ES-I3 (cell line): ENCODE data around the gene ELN.

ENCODE experiments used
- H3K36me3 ChIP-seq: 2 replicates; pipeline ENCODE4 v1.6.1; 2013; ENCODE audit warnings: mild to moderate bottlenecking, low read length, control low read depth, moderate library complexity; ENCODE audit not compliant: insufficient read depth
- H3K4me1 ChIP-seq: 2 replicates; pipeline ENCODE4 v1.6.1; 2013; ENCODE audit warnings: mild to moderate bottlenecking, control low read depth, low read length; ENCODE audit not compliant: insufficient read depth
- H3K9ac ChIP-seq: 2 replicates; pipeline ENCODE4 v1.6.1; 2013; ENCODE audit warnings: low read depth, mild to moderate bottlenecking, low read length, moderate library complexity
- H3K9me3 ChIP-seq: 2 replicates; pipeline ENCODE4 v1.6.1; 2013; ENCODE audit warnings: mild to moderate bottlenecking, low read length, moderate library complexity; ENCODE audit not compliant: control insufficient read depth, insufficient read depth

The ELN gene

GRCh38 chr7:74092321-74092963 lies 64.5 kb downstream of the ELN start:
- Histone ChIP-seq H3K9ac (no peak overlapping the region), H3K4me1 (peaks cover 21% of the 10 kb centered on the region; the same call in 1 of the 2 replicates), H3K36me3 (peaks cover 12% of the 10 kb centered on the region), H3K9me3 (no peaks in the 10 kb centered on the region; the same call in 1 of the 2 replicates)

GRCh38 chr7:74092964-74093471 lies 65.0 kb downstream of the ELN start:
- peaks cover 21% of the 10 kb centered on the region; the same call in 1 of the 2 replicates for H3K4me1 ChIP-seq
- no peak overlapping the region for H3K9ac ChIP-seq
- no peaks in the 10 kb centered on the region; the same call in 1 of the 2 replicates for H3K9me3 ChIP-seq
- peaks cover 14% of the 10 kb centered on the region for H3K36me3 ChIP-seq

GRCh38 chr7:74093671-74094223 lies 65.8 kb downstream of the ELN start:
- H3K9me3 ChIP-seq, result no peaks in the 10 kb centered on the region; the same call in 1 of the 2 replicates
- peaks cover 11% of the 10 kb centered on the region for H3K36me3 ChIP-seq
- H3K9ac ChIP-seq, result peak overlapping the region; percentile 31; the same call in 1 of the 2 replicates
- peaks cover 21% of the 10 kb centered on the region; the same call in 1 of the 2 replicates for H3K4me1 ChIP-seq

- Histone ChIP-seq H3K4me1 (peaks cover 21% of the 10 kb centered on the region; the same call in 1 of the 2 replicates), H3K36me3 (peaks cover 9% of the 10 kb centered on the region), H3K9ac (peak overlapping the region; percentile 31), H3K9me3 (no peaks in the 10 kb centered on the region; the same call in 1 of the 2 replicates)
These were observed 66.5 kb downstream of the ELN start for GRCh38 chr7:74094224-74095101.

- peaks cover 21% of the 10 kb centered on the region; the same call in 1 of the 2 replicates for H3K4me1 ChIP-seq
- peak overlapping the region; percentile 31 for H3K9ac ChIP-seq
- H3K9me3 ChIP-seq, result no peaks in the 10 kb centered on the region; the same call in 1 of the 2 replicates
- H3K36me3 ChIP-seq, result peaks cover 11% of the 10 kb centered on the region
These were observed 67.2 kb downstream of the ELN start for GRCh38 chr7:74095135-74095534.

GRCh38 chr7:74097937-74098614 lies 70.1 kb downstream of the ELN start:
- Histone ChIP-seq H3K4me1 (peaks cover 12% of the 10 kb centered on the region; the same call in 1 of the 2 replicates), H3K9ac (no peak overlapping the region), H3K36me3 (peaks cover 12% of the 10 kb centered on the region), H3K9me3 (no peaks in the 10 kb centered on the region; the same call in 1 of the 2 replicates)

- H3K4me1 ChIP-seq, result peaks cover 6% of the 10 kb centered on the region; the same call in 1 of the 2 replicates
- H3K9me3 ChIP-seq, result no peaks in the 10 kb centered on the region; the same call in 1 of the 2 replicates
- no peak overlapping the region for H3K9ac ChIP-seq
- peaks cover 12% of the 10 kb centered on the region for H3K36me3 ChIP-seq
These were observed 71.1 kb downstream of the ELN start for GRCh38 chr7:74099031-74099430.

- Histone ChIP-seq H3K9ac (no peak overlapping the region), H3K36me3 (peaks cover 12% of the 10 kb centered on the region), H3K4me1 (no peaks in the 10 kb centered on the region)
These were observed 73.2 kb downstream of the ELN start for GRCh38 chr7:74101061-74101681.

GRCh38 chr7:74103219-74103772 lies 75.3 kb downstream of the ELN start:
- Histone ChIP-seq H3K9ac (no peak overlapping the region), H3K4me1 (no peaks in the 10 kb centered on the region), H3K9me3 (no peaks in the 10 kb centered on the region), H3K36me3 (peaks cover 3% of the 10 kb centered on the region)

More at GRCh38 chr7:74101061-74101681, 73.2 kb downstream of the ELN start:
- no peaks in the 10 kb centered on the region; the same call in 1 of the 2 replicates for H3K9me3 ChIP-seq

GRCh38 chr7:74104702-74105101 lies 76.7 kb downstream of the ELN start:
- H3K9me3 ChIP-seq, result no peaks in the 10 kb centered on the region
- H3K36me3 ChIP-seq, result peaks cover 9% of the 10 kb centered on the region
- H3K4me1 ChIP-seq, result no peaks in the 10 kb centered on the region
- no peak overlapping the region for H3K9ac ChIP-seq

- no peak overlapping the region for H3K9ac ChIP-seq
- H3K36me3 ChIP-seq, result peaks cover 5% of the 10 kb centered on the region
- H3K4me1 ChIP-seq, result no peaks in the 10 kb centered on the region
- H3K9me3 ChIP-seq, result no peaks in the 10 kb centered on the region
These were observed 78.0 kb downstream of the ELN start for GRCh38 chr7:74105992-74106391.

GRCh38 chr7:74106846-74107245 lies 78.9 kb downstream of the ELN start:
- H3K36me3 ChIP-seq, result peaks cover 5% of the 10 kb centered on the region
- no peaks in the 10 kb centered on the region for H3K9me3 ChIP-seq
- H3K4me1 ChIP-seq, result no peaks in the 10 kb centered on the region
- no peak overlapping the region for H3K9ac ChIP-seq

GRCh38 chr7:74115326-74115725 lies 87.4 kb downstream of the ELN start:
- Histone ChIP-seq H3K9ac (no peak overlapping the region), H3K9me3 (no peaks in the 10 kb centered on the region), H3K36me3 (peaks cover 9% of the 10 kb centered on the region), H3K4me1 (no peaks in the 10 kb centered on the region)
